DND-41 (cell line): ENCODE measurements around the gene NCAN.

Source experiments
- ATAC-seq: fragments of 200-7000 bp; cut with Tn5 transposase; 3 replicates; pipeline ENCODE4 v1.9.1; 2021; ENCODE audit warnings: low read depth; ENCODE audit not compliant: insufficient read depth
- DNase-seq: peaks from one replicate; pipeline ENCODE4 v3.0.0-alpha.2; 2020
- H2AFZ ChIP-seq: 2 replicates; pipeline ENCODE4 v1.6.0; 2012; ENCODE audit warnings: low read depth, low read length
- H3K27ac ChIP-seq: 2 replicates; pipeline ENCODE4 v1.5.1; 2012; ENCODE audit warnings: low read length, inconsistent platforms
- H3K27me3 ChIP-seq: fragments of 200-600 bp; sonication (generic); 2 replicates; pipeline ENCODE4 v1.6.0; 2012; ENCODE audit warnings: low read length, mild to moderate bottlenecking, inconsistent platforms; ENCODE audit not compliant: insufficient read depth, poor library complexity
- H3K36me3 ChIP-seq: 2 replicates; pipeline ENCODE4 v1.5.1; 2012; ENCODE audit warnings: low read length, inconsistent platforms; ENCODE audit not compliant: insufficient read depth
- H3K4me1 ChIP-seq: 2 replicates; pipeline ENCODE4 v1.5.1; 2012; ENCODE audit warnings: mild to moderate bottlenecking, low read length; ENCODE audit not compliant: insufficient read depth
- H3K4me2 ChIP-seq: 2 replicates; pipeline ENCODE4 v1.6.0; 2012; ENCODE audit warnings: mild to moderate bottlenecking, moderate library complexity, low read length, inconsistent platforms; ENCODE audit not compliant: insufficient read depth
- H3K4me3 ChIP-seq, 2 experiments: fragments of 200-600 bp in 1 of 2; shearing (Covaris generic) in 1 of 2; 2 replicates each; pipeline ENCODE4 v1.5.1; 2012 to 2016; ENCODE audit warnings: inconsistent platforms in 2 of 2, low read length in 2 of 2, mild to moderate bottlenecking in 2 of 2, low read depth in 1 of 2, moderate library complexity in 1 of 2
- H3K79me2 ChIP-seq: 2 replicates; pipeline ENCODE4 v1.6.0; 2012; ENCODE audit warnings: low read length, inconsistent platforms; ENCODE audit not compliant: insufficient read depth
- H3K9ac ChIP-seq: 2 replicates; pipeline ENCODE4 v1.6.0; 2012; ENCODE audit warnings: low read depth, mild to moderate bottlenecking, inconsistent platforms, low read length, moderate library complexity
- H3K9me3 ChIP-seq: 2 replicates; pipeline ENCODE4 v1.5.1; 2012; ENCODE audit warnings: low read length, moderate library complexity, mild to moderate bottlenecking, inconsistent platforms; ENCODE audit not compliant: insufficient read depth, severe bottlenecking
- H4K20me1 ChIP-seq: 2 replicates; pipeline ENCODE4 v1.6.0; 2012; ENCODE audit warnings: low read length; ENCODE audit not compliant: insufficient read depth
- EZH2 ChIP-seq: IDR thresholded peaks from 3 replicates; pipeline ENCODE4 v1.6.1; 2012; ENCODE audit warnings: borderline replicate concordance, low read depth, mild to moderate bottlenecking, moderate library complexity, low read length, inconsistent platforms; ENCODE audit not compliant: severe bottlenecking
- TF ChIP-seq, protein P1 (sequence below): IDR thresholded peaks from 2 replicates; pipeline ENCODE4 v1.5.1; 2012; ENCODE audit warnings: borderline replicate concordance, low read length, moderate library complexity, mild to moderate bottlenecking; ENCODE audit not compliant: poor library complexity, severe bottlenecking; ENCODE audit errors: extremely low read depth

NCAN gene

DNA sequence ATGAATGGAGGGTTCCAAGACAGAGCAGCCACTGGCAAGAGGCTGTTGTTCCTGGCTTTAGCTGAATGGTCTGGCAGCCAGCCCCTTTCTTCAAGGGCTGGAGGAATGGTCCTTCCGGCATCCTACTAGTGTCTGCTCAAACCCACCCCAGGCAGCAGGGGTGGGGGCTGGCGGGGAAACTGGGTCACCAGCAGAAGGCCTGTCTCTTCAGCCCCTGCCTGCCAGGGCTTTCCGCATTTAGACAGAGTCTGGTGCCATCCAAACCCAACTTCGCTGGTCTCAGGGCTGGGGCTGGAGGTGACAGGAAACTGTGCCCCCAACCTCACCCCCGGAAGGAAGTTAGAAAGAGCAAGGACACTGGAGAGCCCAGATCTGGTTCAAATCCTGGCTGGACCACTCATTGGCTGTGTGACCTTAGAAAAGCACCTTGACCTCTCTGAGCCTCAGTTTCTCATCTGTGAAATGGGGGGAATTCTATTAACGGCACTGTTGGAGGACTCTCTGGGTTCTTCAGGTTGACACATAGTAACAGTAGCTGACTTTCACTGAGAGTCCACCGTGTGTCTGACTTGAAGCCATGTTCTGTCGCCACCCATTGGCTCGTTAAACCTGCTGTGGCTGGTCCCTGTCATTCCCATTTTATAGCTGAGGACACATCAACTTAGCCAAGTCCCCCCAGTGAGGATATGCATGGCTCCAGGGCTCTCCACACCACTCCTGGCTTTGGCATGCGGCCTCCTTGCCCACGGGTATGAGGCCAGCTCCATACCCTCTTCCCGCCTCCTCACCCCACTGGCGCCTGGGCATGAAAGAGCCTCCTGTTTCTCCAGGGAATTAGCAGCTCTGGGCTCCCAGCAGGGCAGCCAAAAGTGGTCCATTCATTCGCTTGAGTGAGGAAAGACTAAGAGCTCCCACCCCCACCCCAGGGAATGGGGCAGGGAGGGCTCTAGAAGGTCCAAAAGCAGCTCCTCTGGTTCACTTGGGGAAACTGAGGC, 6.0 kb upstream of the NCAN start:
- peaks cover 26% of the 10 kb centered on the region for H3K4me1 ChIP-seq
- no peak overlapping the region for H3K4me3 ChIP-seq
- H2AFZ ChIP-seq, result no peak overlapping the region
- H3K9ac ChIP-seq, result no peak overlapping the region
- H3K79me2 ChIP-seq, result peaks cover 21% of the 10 kb centered on the region
- H3K9me3 ChIP-seq, result no peaks in the 10 kb centered on the region
- peaks cover 17% of the 10 kb centered on the region for H3K36me3 ChIP-seq
- ATAC-seq, result no peak
- no peak overlapping the region for H3K4me2 ChIP-seq
- no peak for DNase-seq
- 0 out of 2 replicates have a peak, but pooled peaks cover 3% of the 10 kb centered on the region for H4K20me1 ChIP-seq
- TF ChIP-seq EZH2, result no peak
- TF ChIP-seq, protein P1, sequence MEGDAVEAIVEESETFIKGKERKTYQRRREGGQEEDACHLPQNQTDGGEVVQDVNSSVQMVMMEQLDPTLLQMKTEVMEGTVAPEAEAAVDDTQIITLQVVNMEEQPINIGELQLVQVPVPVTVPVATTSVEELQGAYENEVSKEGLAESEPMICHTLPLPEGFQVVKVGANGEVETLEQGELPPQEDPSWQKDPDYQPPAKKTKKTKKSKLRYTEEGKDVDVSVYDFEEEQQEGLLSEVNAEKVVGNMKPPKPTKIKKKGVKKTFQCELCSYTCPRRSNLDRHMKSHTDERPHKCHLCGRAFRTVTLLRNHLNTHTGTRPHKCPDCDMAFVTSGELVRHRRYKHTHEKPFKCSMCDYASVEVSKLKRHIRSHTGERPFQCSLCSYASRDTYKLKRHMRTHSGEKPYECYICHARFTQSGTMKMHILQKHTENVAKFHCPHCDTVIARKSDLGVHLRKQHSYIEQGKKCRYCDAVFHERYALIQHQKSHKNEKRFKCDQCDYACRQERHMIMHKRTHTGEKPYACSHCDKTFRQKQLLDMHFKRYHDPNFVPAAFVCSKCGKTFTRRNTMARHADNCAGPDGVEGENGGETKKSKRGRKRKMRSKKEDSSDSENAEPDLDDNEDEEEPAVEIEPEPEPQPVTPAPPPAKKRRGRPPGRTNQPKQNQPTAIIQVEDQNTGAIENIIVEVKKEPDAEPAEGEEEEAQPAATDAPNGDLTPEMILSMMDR, result no peak
- H3K27ac ChIP-seq, result no peak overlapping the region
- no peaks in the 10 kb centered on the region for H3K27me3 ChIP-seq

DNA sequence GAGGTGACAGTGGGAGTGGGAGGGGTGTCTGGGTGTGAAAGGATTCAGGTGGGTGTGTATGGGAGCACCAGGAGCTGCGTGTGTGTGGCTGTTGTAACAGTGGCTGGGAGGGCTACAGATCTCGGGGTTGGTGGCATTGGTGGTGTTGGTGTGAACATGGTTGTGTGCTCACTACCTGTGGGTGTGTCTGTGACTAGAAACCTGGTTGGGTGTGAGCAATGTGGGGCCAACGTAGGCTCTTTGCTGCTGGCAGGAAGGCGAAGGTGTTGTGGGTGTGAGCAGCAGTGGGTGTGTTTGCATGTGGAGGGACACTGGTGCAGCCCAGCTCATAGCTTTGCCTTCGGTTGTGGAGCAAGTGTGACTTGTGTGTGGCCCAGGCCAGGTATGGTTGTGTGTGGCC, 4.8 kb upstream of the NCAN start:
- ATAC-seq (no peak), DNase-seq (no peak)
- Histone ChIP-seq H3K79me2 (peaks cover 13% of the 10 kb centered on the region), H4K20me1 (no peaks in the 10 kb centered on the region), H3K9me3 (no peaks in the 10 kb centered on the region), H3K9ac (no peak overlapping the region), H3K27me3 (no peaks in the 10 kb centered on the region), H3K4me3 (no peak overlapping the region), H3K36me3 (peaks cover 10% of the 10 kb centered on the region), H3K4me2 (no peak overlapping the region), H3K4me1 (peaks cover 17% of the 10 kb centered on the region), H2AFZ (no peak overlapping the region), H3K27ac (no peak overlapping the region)
- TF ChIP-seq, protein P1, result no peak
- TF ChIP-seq EZH2, result no peak

DNA sequence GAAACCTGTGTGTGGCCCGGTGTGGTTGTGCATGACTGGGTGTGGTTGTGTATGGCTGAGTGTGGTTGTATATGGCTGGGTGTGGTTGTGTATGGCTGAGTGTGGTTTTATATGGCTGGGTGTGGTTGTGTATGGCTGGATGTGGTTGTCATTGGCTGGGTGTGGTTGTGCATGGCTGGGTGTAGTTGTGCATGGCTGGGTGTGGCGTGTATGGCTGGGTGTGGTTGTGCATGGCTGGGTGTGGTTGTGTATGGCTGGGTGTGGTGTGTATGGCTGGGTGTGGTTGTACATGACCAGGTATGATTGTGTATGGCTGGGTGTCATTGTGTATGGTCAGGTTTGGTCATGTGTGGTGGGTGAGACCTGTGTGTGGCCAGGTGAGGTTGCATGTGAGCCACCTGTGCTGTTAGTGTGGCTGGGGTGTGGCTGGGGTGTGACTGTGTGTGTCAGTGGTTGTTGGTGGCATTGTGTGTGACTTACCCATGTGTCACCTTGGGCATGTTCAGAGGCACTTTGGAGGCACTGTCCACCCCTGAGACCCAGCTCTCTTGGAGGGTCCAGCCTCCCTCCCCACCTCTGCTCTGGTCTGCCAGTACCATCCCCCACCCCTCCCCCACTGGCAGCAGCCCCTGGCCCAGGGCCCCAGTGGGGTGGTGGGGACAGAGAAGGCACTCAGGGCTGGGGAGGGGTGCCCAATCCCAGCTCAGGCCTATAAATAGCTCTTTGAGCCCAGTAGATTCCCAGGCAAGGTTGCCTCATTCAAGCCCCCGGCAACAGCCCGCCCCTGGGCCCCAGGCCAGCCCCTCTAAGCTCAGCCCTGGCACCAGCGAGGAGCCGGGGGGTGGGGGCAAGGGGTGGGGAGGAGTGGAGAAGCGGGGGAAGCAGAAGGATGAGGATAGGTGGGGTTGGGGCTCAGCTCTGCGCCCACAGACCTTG, 3.9 kb upstream of the NCAN start:
- peaks cover under 1% of the 10 kb centered on the region; the same call in 1 of the 2 replicates for H3K36me3 ChIP-seq
- peaks cover 3% of the 10 kb centered on the region for H3K79me2 ChIP-seq
- no peaks in the 10 kb centered on the region for H3K27me3 ChIP-seq
- no peak overlapping the region for H3K4me3 ChIP-seq
- no peak overlapping the region for H3K9ac ChIP-seq
- ATAC-seq (no peak), DNase-seq (no peak)
- no peak overlapping the region for H3K4me2 ChIP-seq
- TF ChIP-seq EZH2, result no peak
- TF ChIP-seq, protein P1, result no peak
- peaks cover 8% of the 10 kb centered on the region for H3K4me1 ChIP-seq
- H2AFZ ChIP-seq, result no peak overlapping the region
- H3K27ac ChIP-seq, result no peak overlapping the region
- no peaks in the 10 kb centered on the region for H3K9me3 ChIP-seq
- H4K20me1 ChIP-seq, result no peaks in the 10 kb centered on the region
